Measurements from ENCODE around the gene PIGH.

- TF ChIP-seq CTCF (IDR thresholded peaks at IDR 0.05) (no peak), POLR2AphosphoS5 (IDR thresholded peaks at IDR 0.05) (no peak), POLR2A (IDR thresholded peaks at IDR 0.05) (no peak)
These were observed 43.6 kb upstream of the PIGH start for GRCh38 chr14:67643713-67644112.

Measured in transverse colon (tissue), 4 donors.